Ascending aorta (tissue), 2 donors: ENCODE data around the gene UBN1. TPM values are rescaled to one million over a fixed set of nuclear protein-coding genes. Genes with fewer than 3 reads are reported as not detected.

Experiments
- DNase-seq, 2 donors: peaks; one replicate each; pipeline ENCODE4 v3.0.0-alpha.2; 2019; ENCODE audit warnings: low spot score in 2 of 2
- H3K27ac ChIP-seq, 2 donors: fragments of 200-600 bp; sonication (generic); one replicate each; pipeline ENCODE4 v1.5.1; 2016 to 2017; ENCODE audit warnings: mild to moderate bottlenecking in 1 of 2
- H3K27me3 ChIP-seq: fragments of 200-600 bp; sonication (generic); one replicate; pipeline ENCODE4 v1.5.1; 2017
- H3K36me3 ChIP-seq, 2 donors: fragments of 200-600 bp; sonication (generic); one replicate each; pipeline ENCODE4 v1.5.1; 2016
- H3K4me1 ChIP-seq, 2 donors: fragments of 200-600 bp; sonication (generic); one replicate each; pipeline ENCODE4 v1.5.1; 2016 to 2017; ENCODE audit warnings: mild to moderate bottlenecking in 1 of 2
- H3K4me3 ChIP-seq, 2 donors: fragments of 200-600 bp; sonication (generic); one replicate each; pipeline ENCODE4 v1.5.1; 2016 to 2017; ENCODE audit warnings: mild to moderate bottlenecking in 1 of 2
- H3K9me3 ChIP-seq, 2 donors: fragments of 200-600 bp; sonication (generic); one replicate each; pipeline ENCODE4 v1.5.1; 2016
- intact Hi-C: fragments of 100-400 bp; cut with DNase I; formaldehyde crosslinking; loops from one replicate; pipeline ENCODE4 v1.15.1; 2023
- total RNA-seq: library from RNA; depleted of rRNA; stranded (reverse); fragments of >200 nt; gene quantifications from one replicate; pipeline ENCODE4 v1.1.0, GENCODE V29; 2016
- TF ChIP-seq, protein P1 (sequence below), 3 experiments: fragments of 200-600 bp in 2 of 3; fragments of 450-650 bp in 1 of 3; sonication (generic) in 2 of 3; IDR thresholded peaks; one replicate each; pipeline ENCODE4 v1.5.1; 2016 to 2019; ENCODE audit warnings: antibody characterized with exemption in 3 of 3, mild to moderate bottlenecking in 1 of 3, moderate library complexity in 1 of 3

The UBN1 gene
- total RNA-seq, 1 donor from 2014 or later: 31.8 TPM

DNA sequence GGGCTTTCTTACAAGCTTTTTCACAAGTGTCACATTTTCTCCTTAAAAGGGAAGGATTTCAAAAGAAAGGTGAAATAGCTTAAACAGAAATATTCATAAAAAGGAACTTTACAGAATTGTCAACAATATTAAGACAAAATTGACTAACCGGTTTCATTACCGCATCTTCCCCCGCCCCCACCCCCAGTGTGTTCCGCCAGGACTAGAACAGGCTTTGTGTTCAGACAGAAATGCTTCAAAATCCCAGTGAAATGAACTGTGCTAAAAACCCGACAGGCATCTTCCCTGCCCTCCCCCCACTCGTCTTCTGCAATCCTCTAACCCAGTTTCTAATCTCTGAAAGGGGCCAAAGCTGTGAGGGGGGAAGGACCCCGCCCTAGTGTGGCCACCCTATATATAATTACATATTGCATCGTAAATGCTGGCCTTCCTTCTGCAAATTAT, 43.9 kb upstream of the UBN1 start:
- Histone ChIP-seq H3K27ac (no peak overlapping the region), H3K27me3 (no peaks in the 10 kb centered on the region), H3K4me1 (peaks cover 4 to 9% of the 10 kb centered on the region in 2 donors), H3K36me3 (peaks cover 20 to 42% of the 10 kb centered on the region in 2 donors), H3K4me3 (peak overlapping the region in 1 of 2 donors; percentile 78), H3K9me3 (no peaks in the 10 kb centered on the region)
- DNase-seq: no peak
- intact Hi-C loops: loop anchor here (2.0 kb wide), 3 partner anchors 43 to 153 kb away; partner anchors contain the start of genes ANKS3, DNAAF8, GLYR1 and UBN1
- TF ChIP-seq, protein P1, sequence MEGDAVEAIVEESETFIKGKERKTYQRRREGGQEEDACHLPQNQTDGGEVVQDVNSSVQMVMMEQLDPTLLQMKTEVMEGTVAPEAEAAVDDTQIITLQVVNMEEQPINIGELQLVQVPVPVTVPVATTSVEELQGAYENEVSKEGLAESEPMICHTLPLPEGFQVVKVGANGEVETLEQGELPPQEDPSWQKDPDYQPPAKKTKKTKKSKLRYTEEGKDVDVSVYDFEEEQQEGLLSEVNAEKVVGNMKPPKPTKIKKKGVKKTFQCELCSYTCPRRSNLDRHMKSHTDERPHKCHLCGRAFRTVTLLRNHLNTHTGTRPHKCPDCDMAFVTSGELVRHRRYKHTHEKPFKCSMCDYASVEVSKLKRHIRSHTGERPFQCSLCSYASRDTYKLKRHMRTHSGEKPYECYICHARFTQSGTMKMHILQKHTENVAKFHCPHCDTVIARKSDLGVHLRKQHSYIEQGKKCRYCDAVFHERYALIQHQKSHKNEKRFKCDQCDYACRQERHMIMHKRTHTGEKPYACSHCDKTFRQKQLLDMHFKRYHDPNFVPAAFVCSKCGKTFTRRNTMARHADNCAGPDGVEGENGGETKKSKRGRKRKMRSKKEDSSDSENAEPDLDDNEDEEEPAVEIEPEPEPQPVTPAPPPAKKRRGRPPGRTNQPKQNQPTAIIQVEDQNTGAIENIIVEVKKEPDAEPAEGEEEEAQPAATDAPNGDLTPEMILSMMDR (IDR thresholded peaks at IDR 0.05): no peak

DNA sequence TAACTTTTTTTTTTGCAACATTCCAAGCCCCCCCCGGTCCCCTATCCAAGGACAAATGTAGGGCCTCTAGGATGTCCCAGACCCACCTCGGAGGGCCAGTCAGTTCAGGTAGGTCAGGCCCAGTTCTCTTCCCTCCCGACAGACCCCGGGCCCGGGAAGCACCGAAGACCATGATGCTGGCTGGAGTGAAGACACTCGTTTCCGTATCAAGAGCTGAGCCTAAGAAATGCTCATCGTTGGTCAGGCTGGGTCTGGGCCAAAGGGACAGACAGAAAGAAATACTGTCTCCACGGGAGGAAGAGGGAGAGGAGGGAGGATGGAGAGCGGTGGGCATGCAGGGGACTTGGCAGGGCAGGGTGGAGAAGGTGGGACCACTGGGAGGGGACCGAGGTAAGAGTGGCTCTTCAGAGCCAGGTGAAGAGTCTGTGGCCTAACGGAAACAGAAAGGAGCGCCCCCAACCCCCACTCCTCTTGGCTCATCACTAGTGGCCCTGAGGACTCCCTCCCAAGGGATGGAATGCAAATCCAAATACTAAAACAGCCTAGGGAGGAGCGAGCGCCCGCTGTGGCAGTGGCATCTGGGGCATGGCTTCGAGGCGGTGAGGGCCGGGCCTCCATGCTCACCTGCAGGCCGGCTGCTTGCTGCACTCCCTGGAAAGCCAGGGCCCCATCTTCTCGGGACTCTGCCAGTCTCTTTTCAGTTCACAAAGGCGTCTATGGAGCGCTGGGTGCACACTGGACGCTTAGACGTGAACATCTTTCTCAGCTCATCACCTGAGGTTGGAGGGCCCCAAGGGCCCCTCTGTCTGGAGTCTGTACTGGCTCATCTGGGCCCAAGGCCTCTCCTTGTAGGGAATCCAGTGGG, 43.2 kb upstream of the UBN1 start:
- Histone ChIP-seq H3K4me1 (peaks cover 4 to 9% of the 10 kb centered on the region in 2 donors), H3K4me3 (no peak overlapping the region), H3K27me3 (no peaks in the 10 kb centered on the region), H3K9me3 (no peaks in the 10 kb centered on the region), H3K36me3 (peaks cover 21 to 46% of the 10 kb centered on the region in 2 donors), H3K27ac (no peak overlapping the region)
- no peak for DNase-seq
- TF ChIP-seq, protein P1 (IDR thresholded peaks at IDR 0.05): no peak
- intact Hi-C loops: loop anchor here (2.0 kb wide), 3 partner anchors 43 to 153 kb away; partner anchors contain the start of genes ANKS3, DNAAF8, GLYR1 and UBN1

DNA sequence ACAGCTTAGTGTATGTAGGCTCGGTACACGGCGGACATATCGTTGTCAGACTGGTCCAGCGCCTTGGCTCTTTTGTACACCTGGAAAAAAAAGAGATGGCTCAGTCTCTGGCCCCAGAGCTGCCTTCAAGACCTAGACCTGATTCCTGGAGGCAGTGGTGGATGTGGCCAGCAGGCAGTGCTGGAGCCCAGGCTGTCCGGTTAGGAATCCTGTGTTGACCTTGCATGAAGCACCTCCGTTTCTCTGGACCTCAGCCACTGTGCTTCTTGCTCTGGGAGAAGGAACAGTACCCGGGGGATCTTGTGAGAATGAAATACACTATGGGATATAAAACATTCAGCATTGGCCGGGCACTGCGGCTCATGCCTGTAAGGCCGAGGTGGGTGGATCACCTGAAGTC, 42.0 kb upstream of the UBN1 start:
- no peak overlapping the region for H3K4me3 ChIP-seq
- DNase-seq: no peak
- H3K4me1 ChIP-seq: peaks cover 4 to 9% of the 10 kb centered on the region in 2 donors
- H3K36me3 ChIP-seq: peaks cover 29 to 56% of the 10 kb centered on the region in 2 donors
- H3K9me3 ChIP-seq: no peaks in the 10 kb centered on the region
- intact Hi-C loops: no loop called here
- H3K27ac ChIP-seq: no peak overlapping the region
- TF ChIP-seq, protein P1 (IDR thresholded peaks at IDR 0.05): no peak
- H3K27me3 ChIP-seq: no peaks in the 10 kb centered on the region

DNA sequence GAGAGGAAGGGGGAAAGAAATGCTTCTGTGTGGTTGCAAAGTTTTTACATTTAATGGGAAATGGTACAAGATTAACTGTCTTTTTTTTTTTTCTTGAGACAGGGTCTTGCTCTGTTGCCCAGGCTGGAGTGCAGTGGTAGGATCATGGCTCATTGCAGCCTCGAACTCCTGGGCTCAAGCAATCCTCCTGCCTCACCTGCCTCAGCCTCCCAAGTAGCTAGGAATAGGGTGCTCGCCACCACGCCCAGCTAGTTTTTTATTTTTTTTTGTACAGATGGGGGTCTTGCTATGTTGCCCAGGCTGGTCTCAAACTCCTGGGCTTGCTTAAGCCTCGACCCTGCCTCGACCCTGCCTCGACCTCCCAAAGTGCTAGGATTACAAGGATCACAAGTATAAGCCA, 41.0 kb upstream of the UBN1 start:
- Histone ChIP-seq H3K9me3 (no peaks in the 10 kb centered on the region), H3K27ac (no peak overlapping the region), H3K36me3 (peaks cover 37 to 65% of the 10 kb centered on the region in 2 donors), H3K27me3 (no peaks in the 10 kb centered on the region), H3K4me1 (peaks cover 3 to 7% of the 10 kb centered on the region in 2 donors), H3K4me3 (no peak overlapping the region)
- no peak for DNase-seq
- TF ChIP-seq, protein P1 (IDR thresholded peaks at IDR 0.05): no peak
- intact Hi-C loops: no loop called here

DNA sequence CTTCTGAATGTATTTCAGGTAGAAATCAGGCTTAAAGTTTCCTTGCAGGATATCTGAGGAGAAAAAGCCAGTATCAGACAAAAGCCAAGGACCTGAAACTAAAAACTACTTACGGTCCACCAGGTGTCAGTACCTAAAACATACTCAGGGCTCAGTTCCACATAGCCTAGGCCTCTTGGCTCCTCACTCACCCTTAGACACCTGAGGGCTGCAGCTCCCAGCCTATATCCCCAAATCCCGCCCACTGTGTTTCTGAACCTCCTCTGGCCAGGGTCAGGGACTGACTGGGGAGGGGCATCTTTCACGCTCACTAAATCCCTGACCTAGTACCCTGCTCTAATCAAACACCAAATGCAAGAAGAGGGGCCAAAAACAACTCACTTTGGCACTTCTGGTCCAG, 36.0 kb upstream of the UBN1 start:
- intact Hi-C loops: no loop called here
- Histone ChIP-seq H3K27ac (no peak overlapping the region), H3K27me3 (no peaks in the 10 kb centered on the region), H3K4me1 (no peaks in the 10 kb centered on the region), H3K4me3 (no peak overlapping the region), H3K9me3 (no peaks in the 10 kb centered on the region), H3K36me3 (peaks cover 68 to 93% of the 10 kb centered on the region in 2 donors)
- TF ChIP-seq, protein P1 (IDR thresholded peaks at IDR 0.05): no peak
- no peak for DNase-seq
